Medulla oblongata (tissue), 1 donor: ENCODE results near the gene IKZF4.
"Not testable (repeated sequence)": the region's sequence is repeated elsewhere in the genome, so short reads cannot be mapped to it uniquely, and the experiment has no call there.

Source experiments
- DNase-seq: peaks from one replicate; pipeline ENCODE4 v3.0.0-alpha.2; 2015; ENCODE audit errors: extremely low spot score

Gene IKZF4

GRCh38 chr12:55999522-55999921, 21.3 kb upstream of the IKZF4 start:
- DNase-seq: not testable (repeated sequence)

GRCh38 chr12:55999999-56000540, 20.8 kb upstream of the IKZF4 start:
- DNase-seq: not testable (repeated sequence)

GRCh38 chr12:56001487-56002100, 19.2 kb upstream of the IKZF4 start:
- no peak for DNase-seq

GRCh38 chr12:56003376-56003775, 17.5 kb upstream of the IKZF4 start:
- DNase-seq: not testable (repeated sequence)

- no peak for DNase-seq
Observed at GRCh38 chr12:56004211-56004610, 16.6 kb upstream of the IKZF4 start.

- peak; percentile 36 for DNase-seq
Observed at GRCh38 chr12:56007564-56008559, 13.0 kb upstream of the IKZF4 start.

- no peak for DNase-seq
Observed at GRCh38 chr12:56010111-56010570, 10.7 kb upstream of the IKZF4 start.

- DNase-seq: no peak
Observed at GRCh38 chr12:56011509-56012090, 9.2 kb upstream of the IKZF4 start.

GRCh38 chr12:56013482-56013881, 7.4 kb upstream of the IKZF4 start:
- DNase-seq: no peak

GRCh38 chr12:56014205-56014604, 6.6 kb upstream of the IKZF4 start:
- no peak for DNase-seq

- DNase-seq: no peak
Observed at GRCh38 chr12:56017181-56017580, 3.7 kb upstream of the IKZF4 start.

- DNase-seq: no peak
Observed at GRCh38 chr12:56018356-56018755, 2.5 kb upstream of the IKZF4 start.

- no peak for DNase-seq
Observed at GRCh38 chr12:56021889-56022497, 1.1 kb downstream of the IKZF4 start.

GRCh38 chr12:56028511-56029165, 7.8 kb downstream of the IKZF4 start:
- no peak for DNase-seq

GRCh38 chr12:56029166-56029519, 8.3 kb downstream of the IKZF4 start:
- no peak for DNase-seq

- DNase-seq: peak; percentile 44
Observed at GRCh38 chr12:56029666-56030293, 8.9 kb downstream of the IKZF4 start.

GRCh38 chr12:56031987-56032386, 11.1 kb downstream of the IKZF4 start:
- DNase-seq: no peak

GRCh38 chr12:56034586-56035332, 13.9 kb downstream of the IKZF4 start:
- no peak for DNase-seq

- DNase-seq: no peak
Observed at GRCh38 chr12:56037161-56037560, 16.3 kb downstream of the IKZF4 start.

- no peak for DNase-seq
Observed at GRCh38 chr12:56038022-56038655, 17.3 kb downstream of the IKZF4 start.
